Right lobe of liver (tissue), 4 donors: Measurements from ENCODE around the gene ARFIP2.

ENCODE experiments used
- POLR2A ChIP-seq: fragments of 450-650 bp; IDR thresholded peaks from one replicate; pipeline ENCODE4 v1.6.1; 2017; ENCODE audit warnings: antibody characterized with exemption, mild to moderate bottlenecking
- TF ChIP-seq, protein P1 (sequence below), 4 donors: fragments of 200-600 bp in 3 of 4; fragments of 450-650 bp in 1 of 4; IDR thresholded peaks; one replicate each; pipeline versions ENCODE4 v1.5.1 to v1.8.0; 2016 to 2022; ENCODE audit warnings: antibody characterized with exemption in 4 of 4, mild to moderate bottlenecking in 2 of 4
- donor health status: DM: no; HTN: no; CAD: no.
- donor health status: DM: no; HTN: no; CAD: no.
- donor health status: DM: no; HTN: yes; CAD: no.

DNA sequence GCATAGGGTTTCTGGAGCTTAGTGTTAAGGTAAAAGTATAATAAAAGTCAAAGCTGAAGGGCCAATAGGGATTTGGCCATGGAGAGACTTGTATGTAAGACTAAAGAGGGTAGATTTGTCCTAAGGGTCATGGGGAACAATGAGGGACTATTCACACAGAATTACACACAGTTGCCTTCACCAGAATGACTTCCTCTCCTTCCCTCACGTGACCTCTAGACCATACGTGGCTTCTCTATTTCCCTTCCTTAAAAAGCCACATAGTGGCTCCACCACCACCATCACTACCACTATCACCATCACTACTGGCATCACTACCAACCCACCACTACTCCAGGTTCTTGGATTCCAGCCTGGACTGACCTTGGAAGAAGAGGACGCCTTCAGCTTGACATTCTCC, 43.1 kb downstream of the ARFIP2 start:
- TF ChIP-seq POLR2A: no peak
- TF ChIP-seq, protein P1, sequence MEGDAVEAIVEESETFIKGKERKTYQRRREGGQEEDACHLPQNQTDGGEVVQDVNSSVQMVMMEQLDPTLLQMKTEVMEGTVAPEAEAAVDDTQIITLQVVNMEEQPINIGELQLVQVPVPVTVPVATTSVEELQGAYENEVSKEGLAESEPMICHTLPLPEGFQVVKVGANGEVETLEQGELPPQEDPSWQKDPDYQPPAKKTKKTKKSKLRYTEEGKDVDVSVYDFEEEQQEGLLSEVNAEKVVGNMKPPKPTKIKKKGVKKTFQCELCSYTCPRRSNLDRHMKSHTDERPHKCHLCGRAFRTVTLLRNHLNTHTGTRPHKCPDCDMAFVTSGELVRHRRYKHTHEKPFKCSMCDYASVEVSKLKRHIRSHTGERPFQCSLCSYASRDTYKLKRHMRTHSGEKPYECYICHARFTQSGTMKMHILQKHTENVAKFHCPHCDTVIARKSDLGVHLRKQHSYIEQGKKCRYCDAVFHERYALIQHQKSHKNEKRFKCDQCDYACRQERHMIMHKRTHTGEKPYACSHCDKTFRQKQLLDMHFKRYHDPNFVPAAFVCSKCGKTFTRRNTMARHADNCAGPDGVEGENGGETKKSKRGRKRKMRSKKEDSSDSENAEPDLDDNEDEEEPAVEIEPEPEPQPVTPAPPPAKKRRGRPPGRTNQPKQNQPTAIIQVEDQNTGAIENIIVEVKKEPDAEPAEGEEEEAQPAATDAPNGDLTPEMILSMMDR (IDR thresholded peaks at IDR 0.05): no peak
